Measurements from ENCODE around the gene TRABD2B. TPM values are rescaled to one million over a fixed set of nuclear protein-coding genes. Genes with fewer than 3 reads are reported as not detected.

TRABD2B gene
- total RNA-seq, 1 experiment from 2014 or later, result 0.05 TPM

DNA sequence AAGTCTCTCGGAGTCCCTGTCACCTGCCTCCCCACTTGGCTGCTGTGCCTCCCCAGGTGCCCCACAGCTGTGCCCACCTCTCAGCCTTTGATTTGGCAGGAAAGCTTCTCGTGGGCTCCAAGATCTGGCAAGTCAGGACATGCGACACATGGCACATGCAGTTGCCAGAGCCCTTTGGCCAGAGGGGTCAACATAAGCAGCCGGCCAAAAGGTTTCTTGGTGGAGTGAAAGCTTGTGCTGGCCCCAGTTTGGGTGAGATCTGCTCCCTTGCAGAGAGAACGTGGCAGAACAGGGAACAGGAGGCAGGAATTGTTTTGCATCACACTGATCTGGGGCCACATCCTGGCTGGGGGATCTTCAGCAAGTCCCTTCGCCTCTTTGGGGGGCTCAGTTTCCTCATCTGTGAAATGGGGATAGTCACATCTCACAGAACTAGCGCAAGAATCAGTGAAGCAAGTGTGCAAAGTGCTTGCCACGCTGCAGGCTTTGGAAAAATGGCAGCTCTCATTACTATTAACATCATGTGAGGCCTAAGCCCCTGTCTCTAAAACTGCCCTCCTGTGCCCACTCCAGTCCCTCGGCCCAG is 232.6 kb downstream of the TRABD2B start:
- no peaks in the 10 kb centered on the region for H3K36me3 ChIP-seq (ENCODE audit: control insufficient read depth in 1 of 2, insufficient read depth in 2 of 2, low read length in 2 of 2)
- ChIA-PET RAD21 (ENCODE audit: low non-redundant PET in 1 of 2, low total read pairs in 2 of 2, uncharacterized antibody in 2 of 2, unreplicated experiment in 2 of 2) (no interaction called here), POLR2A (no interaction called here), CTCF (interaction anchor here (2.7 kb wide), 1 partner anchor 10 kb away, joined by 9 read pairs; no protein-coding TSS in a partner anchor)
- H4K20me1 ChIP-seq (ENCODE audit: insufficient read depth), result no peaks in the 10 kb centered on the region
- H3K27me3 ChIP-seq (ENCODE audit: insufficient read depth, low read length), result 0 out of 2 replicates have a peak, but pooled peaks cover 3% of the 10 kb centered on the region
- no peak for TF ChIP-seq EZH2phosphoT487 (IDR thresholded peaks at IDR 0.05; ENCODE audit: borderline replicate concordance)
- TF ChIP-seq REST (IDR thresholded peaks at IDR 0.05; ENCODE audit: low read depth), result no peak
- TF ChIP-seq, protein P1, sequence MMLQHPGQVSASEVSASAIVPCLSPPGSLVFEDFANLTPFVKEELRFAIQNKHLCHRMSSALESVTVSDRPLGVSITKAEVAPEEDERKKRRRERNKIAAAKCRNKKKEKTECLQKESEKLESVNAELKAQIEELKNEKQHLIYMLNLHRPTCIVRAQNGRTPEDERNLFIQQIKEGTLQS (IDR thresholded peaks at IDR 0.05), result no peak
- no peak for TF ChIP-seq MAX (IDR thresholded peaks at IDR 0.05)
- no peak for TF ChIP-seq ZNF274 (IDR thresholded peaks at IDR 0.05; ENCODE audit: low read depth, low read length)
- no peak for TF ChIP-seq FOSL1 (IDR thresholded peaks at IDR 0.05; ENCODE audit: low read depth)
- H3K27ac ChIP-seq (ENCODE audit: low read depth, low read length), result no peak overlapping the region
- no peak for ATAC-seq
- H3K9me3 ChIP-seq (ENCODE audit: control insufficient read depth in 1 of 2, insufficient read depth in 1 of 2, low read depth in 1 of 2, low read length in 2 of 2), result no peaks in the 10 kb centered on the region
- H2AFZ ChIP-seq (ENCODE audit: low read depth, low read length, poor library complexity, severe bottlenecking), result no peak overlapping the region
- H3K4me1 ChIP-seq (ENCODE audit: control insufficient read depth in 1 of 2, insufficient read depth in 2 of 2, low read length in 2 of 2), result no peaks in the 10 kb centered on the region
- no TSS peak for BruUV-seq (replicated peaks)
- no peaks in the 10 kb centered on the region for H3K79me2 ChIP-seq (ENCODE audit: insufficient read depth, low read length)
- no peak overlapping the region for H3K4me3 ChIP-seq (replicated peaks in 1 of 2; ENCODE audit: low read depth in 1 of 2, low read length in 2 of 2)
- H3K4me2 ChIP-seq (ENCODE audit: low read length), result no peak overlapping the region
- no peak overlapping the region for H3K9ac ChIP-seq (ENCODE audit: low read length)
- DNase-seq (ENCODE audit: low read depth, low spot score), result no peak
- intact Hi-C loops (cut with micrococcal nuclease), result no loop called here
- no peaks in the 10 kb centered on the region for H3K9me2 ChIP-seq (ENCODE audit: insufficient read depth)

Measured in HCT116 (cell line).